NCI-H82 treated with DMSO at 0.1 percent for 48 hours (cell line): ENCODE results near the gene SACM1L.
"Not testable (repeated sequence)": the region's sequence is repeated elsewhere in the genome, so short reads cannot be mapped to it uniquely, and the experiment has no call there.

Source experiments
- DNase-seq: peaks from one replicate; lab custom pipeline; 2025; ENCODE audit not compliant: unreplicated experiment; lab: John Stamatoyannopoulos, UW

The SACM1L gene

DNA sequence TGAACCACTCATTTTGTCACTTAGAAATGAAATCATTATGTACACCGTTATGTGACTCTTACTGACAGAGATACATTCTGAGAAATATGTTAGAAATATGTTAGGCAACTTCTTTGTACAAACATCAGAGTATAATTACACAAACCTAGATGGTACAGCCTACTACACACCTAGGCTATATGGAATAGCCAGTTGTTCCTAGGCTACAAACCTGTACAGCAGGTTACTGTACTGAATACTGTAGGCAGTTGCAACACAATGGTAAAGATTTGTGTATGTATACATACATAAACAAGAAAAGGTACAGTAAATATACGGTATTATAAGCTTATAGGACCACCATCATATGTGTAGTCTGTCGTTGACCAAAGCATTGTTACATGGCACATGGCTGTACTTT is 3.7 kb downstream of the SACM1L start:
- DNase-seq, result no peak

DNA sequence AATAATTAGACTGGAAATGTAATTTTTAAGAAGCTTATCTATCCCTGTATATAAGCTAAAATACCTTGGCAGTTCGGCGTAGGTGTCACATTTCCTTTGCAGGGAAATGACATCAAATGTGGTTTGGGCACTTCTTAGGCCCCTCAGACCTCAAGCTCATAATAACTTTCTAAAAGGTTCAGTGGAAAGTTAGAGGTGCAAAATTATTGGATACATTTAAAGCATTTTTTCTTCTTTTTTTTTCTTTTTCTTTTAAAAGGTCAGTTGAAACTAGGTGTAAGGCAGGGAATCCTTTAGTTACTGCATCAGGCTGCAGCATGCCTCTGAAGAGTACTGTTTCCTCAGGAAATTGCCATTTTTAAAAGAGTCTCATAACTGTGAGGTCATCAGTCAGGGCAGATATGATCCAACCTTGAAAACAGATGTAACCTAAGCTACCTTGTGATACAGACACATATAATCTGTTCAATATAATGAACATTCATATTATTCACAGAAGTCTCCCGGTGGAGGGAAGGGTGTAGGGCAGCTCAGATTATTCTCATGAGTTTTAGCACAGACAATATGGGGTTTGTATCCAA is 4.8 kb downstream of the SACM1L start:
- no peak for DNase-seq

- DNase-seq, result not testable (repeated sequence)
Measured at GRCh38 chr3:45695166-45695565, 6.0 kb downstream of the SACM1L start.

- DNase-seq, result no peak
Measured at GRCh38 chr3:45700570-45701073, 11.4 kb downstream of the SACM1L start.

DNA sequence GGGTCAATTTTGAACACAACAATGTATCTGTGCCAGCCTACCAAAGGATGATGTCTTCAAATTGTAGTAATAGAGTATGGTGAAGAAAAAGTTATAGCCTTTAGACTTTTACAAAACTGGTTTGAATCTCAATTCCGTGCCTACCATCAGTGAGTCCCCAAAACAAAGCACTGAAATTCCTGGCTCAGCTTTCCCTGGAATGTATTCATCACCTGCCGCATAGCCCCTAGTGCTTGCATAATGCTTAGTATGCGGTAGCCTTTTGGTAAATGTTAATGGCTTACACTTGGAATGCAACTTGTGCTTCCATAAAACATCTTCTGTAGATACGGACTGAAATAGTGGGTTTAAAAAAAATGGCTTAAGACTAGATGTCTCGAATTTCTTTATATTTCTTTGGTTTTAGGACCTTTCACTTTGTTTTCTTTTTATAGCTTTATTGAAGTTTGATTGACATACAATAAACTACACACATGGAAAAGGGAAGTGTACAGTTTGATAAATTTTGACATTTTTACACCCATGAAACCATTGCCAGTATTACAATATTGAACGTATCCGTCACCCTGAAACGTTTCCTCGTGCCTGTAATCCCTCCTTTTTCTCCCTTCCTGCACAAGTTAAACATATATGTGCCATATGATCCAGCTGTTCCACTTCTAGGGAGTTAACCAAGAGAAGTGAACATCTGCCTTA is 12.1 kb downstream of the SACM1L start:
- no peak for DNase-seq

DNA sequence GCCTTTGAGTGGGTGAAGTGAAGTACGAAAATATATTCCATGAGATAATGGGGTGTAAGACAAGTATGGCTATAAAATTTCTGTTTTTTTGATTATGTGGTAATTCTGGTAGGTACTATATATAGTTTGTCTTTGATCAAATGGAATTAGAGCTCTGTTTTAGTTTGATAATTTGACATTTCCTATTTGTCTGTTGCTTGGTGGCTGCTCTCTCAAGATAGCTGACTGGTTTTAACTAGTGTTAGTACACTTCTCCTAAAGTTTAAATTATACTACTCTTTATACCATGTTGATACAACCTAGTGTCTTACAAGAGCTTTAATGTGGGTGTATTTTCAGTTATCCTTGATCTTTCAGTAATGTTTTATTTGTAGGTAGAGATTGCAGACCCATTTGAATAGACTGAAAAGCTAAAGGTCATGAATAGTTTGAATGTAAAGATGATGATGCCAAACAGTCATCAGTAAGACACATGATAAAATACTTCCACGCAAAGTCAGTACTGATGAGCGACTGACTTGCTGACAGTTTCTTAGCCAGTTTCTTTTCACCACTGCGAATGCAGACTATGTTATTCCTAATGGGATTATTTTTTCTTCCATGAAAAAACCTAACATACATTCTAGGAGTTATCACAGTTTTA is 15.2 kb downstream of the SACM1L start:
- no peak for DNase-seq

GRCh38 chr3:45705839-45706808 is 16.9 kb downstream of the SACM1L start:
- DNase-seq, result no peak

DNA sequence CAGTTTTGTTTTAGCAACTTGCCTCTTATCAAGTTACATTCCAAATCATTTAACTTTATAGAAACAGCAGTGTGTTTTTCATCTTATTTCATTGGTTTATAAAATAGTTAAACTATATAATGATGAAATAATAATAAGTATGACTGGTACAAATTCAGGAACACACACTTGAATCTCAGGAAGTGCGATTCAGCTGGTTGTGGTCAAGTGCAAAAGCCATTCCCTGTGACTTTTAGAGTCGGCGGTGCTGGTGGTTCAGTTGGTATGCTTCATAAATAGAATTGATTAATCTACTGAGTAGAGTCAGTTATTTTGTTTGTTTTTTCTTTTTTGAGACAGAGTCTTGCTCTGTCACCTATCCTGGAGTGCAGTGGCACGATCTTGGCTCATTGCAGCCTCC is 22.7 kb downstream of the SACM1L start:
- no peak for DNase-seq

DNA sequence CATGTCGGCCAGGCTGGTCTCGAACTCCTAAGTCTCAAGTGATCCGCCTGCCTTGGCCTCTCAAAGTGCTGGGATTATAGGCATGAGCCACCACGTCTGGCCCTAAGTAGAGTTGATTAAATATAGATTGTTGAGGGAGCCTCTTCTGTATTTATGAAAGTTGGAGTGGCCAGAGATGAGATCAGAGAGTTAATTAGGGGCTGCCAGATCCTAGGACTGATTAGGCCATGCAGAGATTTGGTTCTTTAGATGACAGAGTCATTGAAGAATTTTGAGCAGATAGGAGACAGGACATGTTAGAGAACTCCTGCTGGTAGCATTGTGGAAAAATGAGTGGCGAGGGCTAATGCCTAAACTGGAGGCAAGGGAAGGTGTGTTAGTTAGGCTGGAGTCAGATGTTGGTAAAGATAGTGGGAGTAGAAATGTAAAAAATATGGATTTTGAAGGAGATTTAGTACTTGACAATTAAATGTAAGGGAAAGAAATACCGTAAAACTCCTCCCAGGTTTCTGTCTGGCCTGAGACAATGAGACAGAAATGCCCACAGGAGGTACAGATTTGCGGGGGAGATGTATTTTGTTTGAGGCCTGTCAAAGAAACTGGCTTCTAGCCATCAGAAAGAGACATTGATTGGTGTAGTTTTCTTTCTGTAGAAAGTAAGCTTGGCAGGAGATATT is 23.4 kb downstream of the SACM1L start:
- no peak for DNase-seq

DNA sequence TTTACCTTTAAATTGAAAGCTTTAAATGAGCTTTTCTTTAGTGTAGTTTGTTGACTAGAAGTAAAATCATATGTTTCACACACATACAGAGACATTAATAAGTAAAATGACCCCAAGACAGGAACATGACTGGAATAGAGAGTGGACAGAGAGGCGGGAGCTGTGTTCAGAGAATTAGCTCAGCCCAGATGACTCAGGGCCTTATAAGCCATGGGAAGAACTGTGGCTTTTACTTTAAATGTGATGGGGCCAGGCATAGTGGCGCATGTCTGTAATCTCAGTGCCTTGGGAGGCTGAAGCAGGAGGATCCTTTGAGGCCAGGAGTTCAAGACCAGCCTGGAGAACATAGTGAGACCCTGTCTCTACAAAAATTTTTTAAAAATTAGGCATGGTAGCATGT is 26.7 kb downstream of the SACM1L start:
- no peak for DNase-seq

DNA sequence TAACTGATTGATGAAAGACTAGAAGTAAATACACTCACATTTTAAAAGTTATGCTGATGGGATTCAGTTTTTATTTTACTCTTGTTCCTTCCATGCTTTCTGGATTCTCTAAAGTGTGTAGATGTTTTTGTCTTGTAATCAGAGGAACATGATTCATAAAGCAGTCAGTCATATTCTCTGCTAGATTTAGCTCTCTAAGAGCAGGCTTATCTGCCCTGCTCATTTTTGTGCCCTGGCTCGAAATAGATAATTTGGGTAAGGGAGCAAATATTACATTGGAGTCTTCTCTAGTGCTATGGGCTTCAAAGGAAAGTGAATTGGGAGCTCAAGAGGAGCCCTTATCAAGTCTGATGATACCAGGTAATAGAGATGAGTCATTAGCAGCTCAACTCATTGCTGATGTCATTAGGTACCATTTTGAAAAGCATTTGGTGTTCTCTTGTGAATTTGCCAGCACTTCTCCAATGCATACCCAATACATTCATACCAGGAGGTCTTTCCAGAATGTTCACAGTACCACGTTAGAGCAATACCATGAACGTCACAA is 27.7 kb downstream of the SACM1L start:
- DNase-seq, result no peak

DNA sequence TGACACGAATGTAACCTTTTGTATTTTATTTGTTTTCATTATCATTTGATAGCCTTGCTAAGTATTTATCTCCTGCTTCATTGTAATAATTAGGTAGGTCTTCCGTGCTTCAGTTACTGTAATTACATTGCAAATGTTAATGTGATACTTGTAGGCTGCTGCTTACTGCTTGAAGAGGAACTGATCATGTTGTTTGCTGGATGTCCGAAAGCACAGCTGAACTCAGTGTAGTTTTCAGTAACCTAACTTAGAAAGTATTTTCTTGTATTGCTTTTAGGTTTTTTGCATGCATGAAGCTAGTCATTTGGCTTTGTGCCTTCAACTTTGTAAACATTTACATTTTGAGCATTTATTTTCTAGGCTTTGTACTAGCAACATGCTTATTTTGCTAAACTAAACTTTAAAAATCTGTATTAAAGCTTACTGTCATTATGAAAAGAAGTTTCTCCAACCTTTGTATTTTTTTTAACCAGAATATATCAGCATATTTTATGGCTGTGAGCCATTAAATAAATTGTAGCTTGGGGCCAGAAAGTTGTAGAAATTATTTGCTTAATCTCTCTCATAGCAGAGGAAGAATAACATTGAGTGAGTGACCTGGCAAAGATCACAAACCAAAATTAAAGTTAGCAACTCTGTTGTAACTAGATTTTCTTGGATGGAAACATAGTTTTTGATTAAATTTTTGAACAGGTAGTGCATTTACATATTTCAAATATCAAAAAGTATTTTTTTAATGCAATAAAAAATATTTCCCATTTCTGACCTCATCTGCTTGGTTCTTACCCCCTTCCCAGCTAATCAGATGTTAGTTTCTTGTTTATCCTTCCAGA is 30.7 kb downstream of the SACM1L start:
- DNase-seq, result no peak

- DNase-seq, result no peak
Measured at GRCh38 chr3:45724911-45725310, 35.7 kb downstream of the SACM1L start.

GRCh38 chr3:45729614-45730013 is 40.4 kb downstream of the SACM1L start:
- DNase-seq, result no peak

DNA sequence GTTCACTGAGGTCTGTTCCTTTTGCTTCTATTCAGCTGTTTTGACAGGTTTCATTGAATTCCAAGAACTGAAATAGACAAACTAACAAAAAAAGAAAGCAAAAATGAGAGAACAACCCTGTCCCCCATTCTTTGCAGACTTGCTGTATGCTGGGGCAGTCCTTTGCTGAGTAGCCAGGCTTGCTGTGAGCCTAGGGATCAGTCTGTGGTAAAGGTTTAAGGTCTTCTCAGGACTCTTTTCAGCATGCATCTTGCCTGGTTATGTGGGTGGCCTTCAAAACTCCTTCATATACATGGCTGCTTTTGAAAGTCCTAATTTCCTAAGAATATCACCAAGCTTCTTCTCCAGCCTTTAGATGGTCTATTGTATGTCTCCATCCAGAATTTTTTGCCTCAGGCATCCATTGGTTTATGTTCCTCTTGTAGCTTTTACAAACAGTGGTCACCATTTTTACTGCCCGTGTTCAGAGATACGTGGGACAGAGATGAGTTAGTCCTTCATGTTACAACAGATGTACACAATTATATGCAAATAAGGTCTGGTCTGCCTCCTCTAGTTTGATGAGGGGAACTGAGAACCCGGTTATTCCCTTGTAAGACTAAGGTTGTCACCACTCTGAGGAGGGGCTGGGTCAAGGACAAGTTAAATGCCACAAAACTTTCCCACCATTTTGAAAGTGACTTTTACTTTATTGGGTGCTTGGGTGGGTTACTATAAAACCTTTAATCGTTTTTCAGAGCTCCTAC is 41.4 kb downstream of the SACM1L start:
- DNase-seq, result no peak

DNA sequence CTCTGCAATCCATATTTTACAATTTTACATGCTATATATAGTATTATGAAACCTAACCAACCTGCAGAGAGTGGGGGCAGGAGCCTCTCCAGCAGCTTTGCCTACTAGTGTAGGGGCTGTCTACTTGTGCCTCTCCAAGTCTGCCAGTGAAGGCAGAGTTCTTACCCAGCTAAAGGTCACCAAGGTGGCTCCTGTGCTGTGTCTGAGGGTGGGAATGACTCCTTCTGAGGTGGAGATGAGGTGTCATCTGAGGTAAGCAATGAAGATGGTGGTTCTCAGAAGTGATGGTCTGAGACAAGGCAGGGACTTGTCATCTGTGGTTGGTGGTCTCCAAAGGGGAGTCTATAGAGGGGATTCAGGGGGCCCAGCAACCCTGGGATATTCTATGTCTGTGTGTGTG is 47.5 kb downstream of the SACM1L start:
- DNase-seq, result no peak

DNA sequence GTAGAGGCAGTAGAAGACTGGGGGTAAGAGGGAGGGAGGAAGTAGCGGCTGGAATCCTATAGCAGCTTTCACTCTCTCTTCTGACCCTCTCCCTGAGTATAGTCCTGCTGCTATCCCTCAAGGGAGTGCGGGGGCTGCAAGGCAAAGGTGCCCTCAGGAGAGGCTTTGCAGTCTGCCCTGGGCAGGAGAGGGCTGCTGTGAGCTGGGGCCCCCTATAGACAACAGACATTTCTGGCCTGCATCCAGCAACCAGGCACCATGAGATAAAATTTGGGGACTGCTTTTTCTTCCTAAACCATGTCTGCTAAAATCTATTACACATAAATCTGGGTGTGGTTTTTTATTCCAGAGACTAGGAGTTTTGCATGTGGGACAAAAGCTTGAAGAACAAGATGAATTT is 48.0 kb downstream of the SACM1L start:
- no peak for DNase-seq

GRCh38 chr3:45739991-45740390 is 50.8 kb downstream of the SACM1L start:
- DNase-seq, result no peak

- no peak for DNase-seq
Measured at GRCh38 chr3:45741247-45741646, 52.1 kb downstream of the SACM1L start.
